AG09319 (cell line): Measurements from ENCODE around the gene CDH23.

Source experiments
- DNase-seq: peaks from one replicate; pipeline ENCODE4 v3.0.0-alpha.2; 2010; ENCODE audit warnings: low read depth; ENCODE audit errors: extremely low read depth
- CTCF ChIP-seq: IDR thresholded peaks from 2 replicates; pipeline ENCODE4 v1.5.1; 2011; ENCODE audit warnings: low read depth, mild to moderate bottlenecking, inconsistent platforms, low read length, moderate library complexity

CDH23 gene

GRCh38 chr10:71493741-71494140 lies 97.0 kb downstream of the CDH23 start:
- no peak for TF ChIP-seq CTCF
- DNase-seq: no peak

DNA sequence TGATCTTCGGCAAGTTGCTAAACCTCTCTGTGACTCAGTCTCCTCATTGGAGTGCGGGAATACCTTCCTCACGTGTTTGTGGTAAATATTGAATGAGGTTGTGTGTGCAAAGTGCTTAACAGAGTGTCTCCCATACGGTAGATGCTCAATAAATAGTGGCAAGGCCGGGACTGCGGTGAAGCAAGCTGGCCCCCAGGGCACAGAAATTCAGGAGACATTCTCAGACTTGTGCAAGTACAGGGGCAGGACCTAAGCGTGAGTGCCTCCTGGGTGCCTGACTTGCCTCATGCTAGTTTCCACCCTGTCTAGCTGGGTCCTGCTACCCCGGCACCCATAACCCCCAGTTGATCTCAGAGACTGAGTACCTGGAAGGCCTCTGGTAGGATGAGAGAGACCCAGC lies 97.8 kb downstream of the CDH23 start:
- no peak for DNase-seq
- TF ChIP-seq CTCF: no peak

DNA sequence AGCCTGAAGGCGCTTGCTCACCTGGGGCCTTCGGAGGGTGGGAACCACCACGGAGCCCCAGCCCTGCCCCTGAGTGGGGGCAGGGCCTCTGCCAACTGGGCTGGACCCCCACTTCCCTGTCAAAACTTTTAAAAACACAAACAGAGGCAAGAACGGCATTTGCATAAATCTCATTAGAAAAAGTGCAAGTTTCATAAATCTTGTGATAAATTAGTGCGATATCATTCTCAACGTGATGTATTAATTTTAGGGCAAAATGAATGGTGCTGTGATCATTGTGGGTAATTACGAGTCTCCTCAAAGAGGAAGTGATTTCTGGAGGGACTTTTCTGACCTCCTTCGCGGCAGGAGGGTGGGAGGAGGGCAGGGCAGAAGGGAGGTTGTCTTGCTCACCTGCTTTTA lies 98.3 kb downstream of the CDH23 start:
- DNase-seq: no peak
- no peak for TF ChIP-seq CTCF

GRCh38 chr10:71496927-71497762 lies 100.4 kb downstream of the CDH23 start:
- no peak for DNase-seq
- no peak for TF ChIP-seq CTCF

- no peak for TF ChIP-seq CTCF
- no peak for DNase-seq
Measured at GRCh38 chr10:71497763-71498326, 101.1 kb downstream of the CDH23 start.

DNA sequence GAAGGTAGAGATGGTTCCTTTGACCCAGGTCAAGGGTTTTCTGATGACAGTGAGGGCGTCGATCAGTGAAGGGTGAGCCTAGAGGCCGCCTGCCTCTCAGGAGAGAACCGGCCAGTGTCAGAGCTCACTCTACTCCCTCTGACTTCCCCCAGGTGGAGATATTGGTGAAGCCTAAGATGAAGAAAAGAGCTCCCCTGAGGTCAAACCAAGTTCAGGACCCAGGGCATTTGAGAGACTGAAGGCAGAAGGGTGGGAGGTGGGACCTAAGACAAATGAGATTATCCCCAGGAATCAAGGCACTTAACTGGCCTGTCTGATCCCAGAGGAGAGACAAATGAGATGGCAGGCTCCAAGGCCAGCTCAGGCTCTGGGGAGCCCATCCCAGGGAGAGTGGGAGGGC lies 104.7 kb downstream of the CDH23 start:
- no peak for TF ChIP-seq CTCF
- no peak for DNase-seq

DNA sequence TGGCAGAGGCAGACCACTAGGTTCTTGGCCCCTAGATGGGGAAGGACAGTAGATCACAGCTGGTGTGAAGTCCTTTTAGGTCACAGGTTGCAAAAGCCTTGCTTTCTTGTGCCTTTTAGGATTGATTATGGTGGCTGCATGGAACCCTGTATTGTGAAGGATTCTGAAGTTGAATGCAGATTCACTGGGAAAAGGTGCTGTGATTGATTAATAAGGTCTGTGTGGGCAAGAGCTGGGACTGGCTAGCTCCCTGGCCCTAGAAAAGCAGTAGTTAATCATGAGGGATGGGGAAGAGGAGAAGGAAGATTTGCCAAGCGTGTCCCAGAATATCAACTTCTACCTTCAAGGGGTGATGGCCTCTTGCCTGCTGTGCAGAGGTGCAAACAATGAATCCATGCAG lies 105.5 kb downstream of the CDH23 start:
- TF ChIP-seq CTCF: no peak
- DNase-seq: no peak
